Upper lobe of left lung (tissue), 4 donors: ENCODE measurements around the gene LMO1.

Experiments used
- CTCF ChIP-seq, 6 experiments: fragments of 450-650 bp in 4 of 6; fragments of 200-600 bp in 2 of 6; sonication (generic) in 2 of 6; IDR thresholded peaks; one replicate each; pipeline ENCODE4 v1.5.1; 2016 to 2019; ENCODE audit warnings: antibody characterized with exemption in 6 of 6
- POLR2A ChIP-seq, 4 donors: fragments of 450-650 bp; IDR thresholded peaks; one replicate each; pipeline ENCODE4 v1.5.1; 2016 to 2017; ENCODE audit warnings: antibody characterized with exemption in 4 of 4, mild to moderate bottlenecking in 2 of 4
- POLR2AphosphoS5 ChIP-seq, 2 donors: sonication (generic); formaldehyde crosslinking; IDR thresholded peaks; one replicate each; pipeline ENCODE4 v1.5.1; 2017; ENCODE audit warnings: antibody characterized with exemption in 2 of 2

- TF ChIP-seq CTCF (IDR thresholded peaks at IDR 0.05), result no peak
- TF ChIP-seq POLR2AphosphoS5 (IDR thresholded peaks at IDR 0.05), result no peak
- TF ChIP-seq POLR2A (IDR thresholded peaks at IDR 0.05), result no peak
Measured at GRCh38 chr11:8298801-8299786, 35.4 kb upstream of the LMO1 start.
